ENCODE data around the gene GPX1. TPM values are rescaled to one million over a fixed set of nuclear protein-coding genes. Genes with fewer than 3 reads are reported as not detected.

GPX1 gene
- total RNA-seq, 1 donor from 2014 or later: 60.0 TPM

DNA sequence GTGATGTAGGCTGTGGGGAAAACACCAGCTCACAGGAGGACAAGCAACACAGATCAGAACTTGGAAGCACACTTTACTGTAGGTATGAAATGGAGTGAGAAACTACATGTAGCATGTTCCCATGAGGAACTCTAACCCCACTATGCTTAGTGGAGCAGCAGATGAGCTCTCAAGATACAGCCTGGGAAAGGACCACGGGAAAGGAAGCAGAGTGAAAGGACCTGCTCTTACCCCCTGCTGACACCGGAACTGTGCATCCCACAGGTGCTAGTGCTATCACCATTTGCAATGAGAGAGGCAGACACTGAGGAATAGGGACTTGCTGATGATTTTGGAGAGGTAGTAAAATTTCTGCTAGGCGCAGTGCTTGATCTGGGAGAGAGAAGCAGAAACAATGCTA is 46.9 kb downstream of the GPX1 start:
- DNase-seq: no peak

- no peak for DNase-seq
Measured at GRCh38 chr3:49310677-49311076, 47.5 kb downstream of the GPX1 start.

Other genes with a start within 250 kb of the GPX1 start
- 73.0 TPM for gene USP19, start 237.5 kb downstream of the GPX1 start, total RNA-seq
- gene LAMB2, start 225.3 kb downstream of the GPX1 start, total RNA-seq: 581 TPM
- 16.8 TPM for gene CCDC71, start 192.0 kb downstream of the GPX1 start, total RNA-seq
- gene KLHDC8B, start 186.8 kb downstream of the GPX1 start, total RNA-seq: 73.4 TPM
- gene C3orf62, start 81.1 kb downstream of the GPX1 start, total RNA-seq: 4.1 TPM
- 25.1 TPM for gene USP4, start 18.3 kb downstream of the GPX1 start, total RNA-seq
- 403 TPM for gene RHOA, start 53.6 kb upstream of the GPX1 start, total RNA-seq
- 15.1 TPM for gene TCTA, start 54.1 kb upstream of the GPX1 start, total RNA-seq
- gene AMT, start 64.1 kb upstream of the GPX1 start, total RNA-seq: 8.6 TPM
- 2.7 TPM for gene NICN1, start 71.0 kb upstream of the GPX1 start, total RNA-seq
- 201 TPM for gene DAG1, start 111.9 kb upstream of the GPX1 start, total RNA-seq
- gene BSN, start 196.1 kb upstream of the GPX1 start, total RNA-seq: 0.82 TPM